A673 (cell line): ENCODE data around the gene LYPD4.

Experiments used
- CTCF ChIP-seq: fragments of 300-800, 200-600 bp; sonication (generic); conservative IDR thresholded peaks from 2 replicates; pipeline ENCODE4 v1.5.1; 2017; ENCODE audit warnings: low read depth, mild to moderate bottlenecking, antibody characterized with exemption, low read length, moderate library complexity, mixed read lengths
- EZH2 ChIP-seq: fragments of 200-600 bp; sonication (generic); IDR thresholded peaks from 2 replicates; pipeline ENCODE4 v1.6.1; 2017; ENCODE audit warnings: borderline replicate concordance, low read depth, mild to moderate bottlenecking, mixed read lengths, antibody characterized with exemption, low read length; ENCODE audit not compliant: poor library complexity, severe bottlenecking

DNA sequence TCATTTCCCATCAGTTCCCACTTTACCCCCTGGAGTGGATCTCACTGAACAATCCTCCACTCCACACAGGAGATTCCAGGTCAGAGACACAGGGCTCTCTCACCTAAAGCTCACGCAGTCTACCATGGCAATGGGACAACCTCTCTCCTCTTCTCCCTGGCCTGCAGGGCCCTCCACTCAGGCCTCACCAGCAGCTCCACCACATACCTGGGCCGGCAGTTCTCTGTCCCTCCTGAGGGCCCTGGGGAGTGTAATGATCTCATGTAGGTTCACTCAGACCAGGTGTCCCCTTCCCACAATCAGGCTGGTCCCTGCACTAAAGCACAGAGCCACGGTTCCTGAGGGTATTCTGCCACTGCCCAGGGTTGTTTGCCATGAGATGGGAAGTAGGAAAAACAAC, 32.5 kb downstream of the LYPD4 start:
- TF ChIP-seq CTCF (no peak), EZH2 (no peak)
